GM18909 (cell line): ENCODE data around the gene FOXO3.
"Not testable (repeated sequence)": the region's sequence is repeated elsewhere in the genome, so short reads cannot be mapped to it uniquely, and the experiment has no call there.

Experiments
- ATAC-seq: cut with Tn5 transposase; IDR thresholded peaks from one replicate; pipeline ENCODE4 v1.9.1; 2021; ENCODE audit warnings: mild to moderate bottlenecking; ENCODE audit not compliant: unreplicated experiment, poor library complexity

Gene FOXO3

DNA sequence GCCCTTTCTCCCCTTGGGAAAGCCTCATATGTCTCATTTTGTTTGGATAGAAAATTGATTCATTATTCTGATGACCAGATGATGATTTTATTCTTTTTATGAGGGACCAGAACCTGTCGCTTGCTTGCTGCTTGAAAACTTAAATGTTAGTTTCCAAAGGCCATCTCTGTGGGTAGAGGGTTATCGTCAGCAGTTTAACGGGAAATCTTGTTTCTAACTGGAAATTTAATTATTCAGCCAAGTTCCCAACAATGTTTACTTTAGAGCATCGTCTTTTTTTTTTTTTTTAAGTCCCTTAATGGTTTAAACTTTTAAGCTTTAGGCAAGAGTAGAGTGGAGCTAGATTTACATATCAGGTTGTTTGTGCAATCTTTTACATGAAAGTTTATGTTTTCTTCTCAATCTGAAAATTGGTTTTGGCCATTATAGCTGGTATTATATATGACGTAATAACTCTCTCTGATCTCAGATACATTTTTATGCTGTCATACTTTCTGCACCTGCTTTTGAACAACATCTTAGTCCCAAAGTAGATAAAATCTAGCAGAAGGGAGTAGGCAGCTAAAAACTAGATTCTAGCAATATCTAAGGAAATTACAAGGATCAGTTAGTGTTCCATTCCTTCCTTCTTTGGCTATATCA lies 93.9 kb downstream of the FOXO3 start:
- ATAC-seq = no peak

DNA sequence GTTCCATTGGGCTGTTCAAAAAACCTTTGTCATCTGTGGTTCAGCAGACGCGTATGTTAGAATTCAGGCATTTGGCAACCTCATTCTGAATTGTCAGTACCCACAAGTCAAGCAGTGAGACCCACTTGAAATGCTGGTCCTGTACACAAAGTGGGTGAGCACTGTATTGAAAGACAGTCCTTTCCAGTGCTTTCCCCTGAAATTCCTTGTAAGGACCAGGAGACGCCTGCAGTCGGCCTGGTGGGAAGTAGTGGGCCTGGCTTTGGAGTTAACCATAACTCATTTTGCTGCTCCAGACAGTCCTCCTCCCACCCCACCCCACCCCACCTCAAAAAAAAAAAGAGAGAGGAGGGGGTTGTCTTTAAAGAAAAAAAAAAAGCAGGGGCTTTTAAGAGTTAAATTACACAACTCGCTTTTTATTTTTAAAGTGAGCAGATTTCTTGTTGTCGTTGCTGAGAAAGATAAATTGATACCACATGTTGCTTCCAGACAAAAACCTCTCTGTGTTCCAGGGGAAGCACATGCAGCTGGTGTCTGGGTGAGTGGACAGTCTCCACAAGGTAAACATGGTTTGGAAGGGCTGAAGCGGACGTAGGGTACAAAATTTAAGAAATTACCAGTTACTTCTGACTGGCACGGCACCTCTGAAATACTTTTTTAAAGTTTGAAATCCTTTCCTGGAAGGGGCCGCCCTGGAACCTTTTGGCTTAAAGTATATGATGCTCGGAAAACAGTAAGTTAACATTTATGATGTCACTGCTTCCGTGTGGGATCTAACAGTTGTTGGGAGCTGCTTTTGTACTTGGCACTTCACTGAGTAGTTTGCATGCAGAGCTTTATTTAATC lies 95.3 kb downstream of the FOXO3 start:
- no peak for ATAC-seq

DNA sequence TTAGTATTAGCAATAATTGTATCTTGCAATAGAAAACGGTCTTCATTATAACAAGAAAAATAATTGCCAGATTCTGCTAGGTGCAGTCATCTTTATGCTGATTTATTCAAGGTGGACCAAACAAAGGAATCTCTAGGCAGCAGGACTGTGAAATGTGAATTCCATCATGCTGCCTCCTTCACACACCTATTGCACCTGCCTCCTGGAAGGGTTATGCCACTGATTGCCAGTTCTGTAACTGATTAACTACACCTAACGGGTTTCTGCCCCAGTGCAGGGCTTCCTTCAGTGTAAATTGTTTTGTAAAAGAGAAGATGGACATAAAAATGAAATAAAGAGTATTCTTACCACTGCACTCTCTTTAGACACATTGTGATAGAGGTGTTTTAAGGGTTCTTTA lies 96.1 kb downstream of the FOXO3 start:
- ATAC-seq = no peak

DNA sequence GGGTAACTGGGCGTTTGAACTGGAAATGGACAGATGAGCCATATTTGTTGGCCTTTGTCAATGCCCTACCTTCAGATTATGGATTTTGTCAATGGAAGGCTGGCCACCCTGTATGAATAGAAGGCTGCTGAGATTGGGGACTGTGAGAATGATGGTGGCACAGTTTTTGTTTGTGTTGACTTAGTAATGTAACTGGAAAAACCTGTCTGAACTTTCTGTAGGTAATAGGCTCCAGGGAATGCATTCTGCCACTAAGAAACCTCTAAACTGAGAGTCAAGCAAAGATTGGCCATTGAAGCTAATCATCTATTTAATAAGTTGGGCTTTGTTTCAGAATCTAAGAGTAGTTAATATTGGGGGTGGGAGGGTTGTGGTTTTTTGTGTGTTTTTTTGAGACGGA lies 97.5 kb downstream of the FOXO3 start:
- no peak for ATAC-seq

DNA sequence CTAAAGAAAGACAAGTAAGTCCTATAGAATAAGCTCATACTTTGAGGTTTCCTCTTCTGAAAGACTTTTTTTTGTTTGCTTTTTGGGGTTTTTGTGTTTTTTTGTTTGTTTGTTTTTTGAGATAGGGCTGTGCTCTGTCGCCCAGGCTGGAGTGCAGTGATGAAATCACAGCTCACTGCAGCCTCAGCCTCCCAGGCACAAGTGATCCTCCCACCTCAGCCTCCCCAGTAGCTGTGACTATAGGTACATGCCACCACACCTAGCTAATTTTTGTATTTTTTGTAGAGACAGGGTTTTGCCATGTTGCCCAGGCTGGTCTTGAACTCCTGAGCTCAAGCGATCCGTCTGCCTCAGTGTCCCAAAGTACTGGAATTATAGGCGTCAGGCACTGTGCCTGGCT lies 98.1 kb downstream of the FOXO3 start:
- not testable (repeated sequence) for ATAC-seq

DNA sequence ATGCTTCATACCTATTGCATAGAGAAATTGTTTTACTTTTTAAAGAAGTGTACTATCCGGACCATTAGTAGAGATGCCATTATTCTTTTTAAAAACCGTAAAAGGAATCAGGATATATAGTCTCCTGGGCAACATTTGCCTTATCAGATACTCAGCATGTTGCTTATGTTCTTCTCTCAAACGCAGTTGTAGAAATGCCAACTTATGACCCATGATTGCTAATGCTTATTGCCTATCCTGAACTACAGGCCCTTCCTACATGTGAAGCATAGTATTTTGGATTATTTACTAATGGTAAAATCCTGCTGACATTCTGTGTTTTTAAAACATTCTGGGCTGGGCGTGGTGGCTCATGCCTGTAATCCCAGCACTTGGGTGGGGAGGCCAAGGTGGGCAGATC lies 99.5 kb downstream of the FOXO3 start:
- no peak for ATAC-seq

DNA sequence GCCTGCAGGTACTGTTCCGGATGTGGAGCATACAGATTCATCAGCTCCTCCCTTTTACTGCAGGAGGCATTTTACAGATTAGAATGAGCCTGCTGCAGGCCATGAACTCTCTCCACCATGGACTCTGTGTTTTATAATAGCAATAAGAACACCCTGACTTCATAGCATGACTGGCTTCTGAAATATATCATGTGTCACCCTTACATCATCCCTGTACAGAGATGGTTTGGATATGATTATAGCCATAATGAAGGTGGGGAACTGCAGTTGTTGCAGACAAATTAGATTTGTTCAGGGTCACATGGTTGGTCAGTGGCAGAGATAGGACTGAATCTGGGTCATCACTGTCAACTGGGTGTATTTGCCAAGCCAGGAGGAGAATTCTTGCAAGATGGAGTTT lies 100.7 kb downstream of the FOXO3 start:
- ATAC-seq = no peak

DNA sequence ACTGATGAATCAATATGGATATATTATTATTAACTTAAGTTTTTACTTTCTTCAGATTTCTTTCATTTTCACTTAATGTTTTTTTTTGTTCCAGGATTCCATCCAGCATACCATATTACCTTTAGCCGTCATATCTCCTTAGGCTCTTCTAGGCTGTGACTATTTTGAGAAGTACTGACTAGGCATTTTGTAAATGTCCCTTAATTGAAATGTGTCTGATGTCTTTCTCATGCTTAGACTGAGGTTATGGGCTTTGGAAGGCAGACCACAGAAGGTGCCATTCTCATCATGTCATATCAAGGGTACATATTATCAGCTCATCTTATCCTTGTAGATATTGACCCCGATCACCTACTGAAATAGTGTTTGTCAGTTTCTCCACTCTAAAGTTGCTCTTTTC lies 101.3 kb downstream of the FOXO3 start:
- no peak for ATAC-seq

DNA sequence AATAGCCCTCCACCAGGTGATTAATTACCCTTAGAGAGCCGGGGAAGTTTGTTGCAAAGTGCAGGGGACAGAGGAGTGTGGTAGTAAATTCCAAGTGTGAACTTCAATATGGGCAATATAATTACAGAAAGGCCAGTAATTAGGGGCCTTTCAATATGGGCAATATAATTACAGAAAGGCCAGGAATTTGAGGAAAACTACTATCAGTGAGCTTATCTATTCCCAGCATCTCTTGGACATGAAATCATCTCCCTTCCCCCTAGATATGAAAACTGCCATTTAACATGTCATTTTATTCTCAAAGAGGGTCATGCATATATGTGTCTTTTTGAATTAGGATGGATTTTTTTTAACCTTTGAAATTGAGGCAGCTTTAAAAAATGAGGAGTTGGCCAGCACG lies 102.0 kb downstream of the FOXO3 start:
- ATAC-seq = no peak

DNA sequence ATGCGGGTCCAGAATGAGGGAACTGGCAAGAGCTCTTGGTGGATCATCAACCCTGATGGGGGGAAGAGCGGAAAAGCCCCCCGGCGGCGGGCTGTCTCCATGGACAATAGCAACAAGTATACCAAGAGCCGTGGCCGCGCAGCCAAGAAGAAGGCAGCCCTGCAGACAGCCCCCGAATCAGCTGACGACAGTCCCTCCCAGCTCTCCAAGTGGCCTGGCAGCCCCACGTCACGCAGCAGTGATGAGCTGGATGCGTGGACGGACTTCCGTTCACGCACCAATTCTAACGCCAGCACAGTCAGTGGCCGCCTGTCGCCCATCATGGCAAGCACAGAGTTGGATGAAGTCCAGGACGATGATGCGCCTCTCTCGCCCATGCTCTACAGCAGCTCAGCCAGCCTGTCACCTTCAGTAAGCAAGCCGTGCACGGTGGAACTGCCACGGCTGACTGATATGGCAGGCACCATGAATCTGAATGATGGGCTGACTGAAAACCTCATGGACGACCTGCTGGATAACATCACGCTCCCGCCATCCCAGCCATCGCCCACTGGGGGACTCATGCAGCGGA lies 102.9 kb downstream of the FOXO3 start:
- ATAC-seq = not testable (repeated sequence)

DNA sequence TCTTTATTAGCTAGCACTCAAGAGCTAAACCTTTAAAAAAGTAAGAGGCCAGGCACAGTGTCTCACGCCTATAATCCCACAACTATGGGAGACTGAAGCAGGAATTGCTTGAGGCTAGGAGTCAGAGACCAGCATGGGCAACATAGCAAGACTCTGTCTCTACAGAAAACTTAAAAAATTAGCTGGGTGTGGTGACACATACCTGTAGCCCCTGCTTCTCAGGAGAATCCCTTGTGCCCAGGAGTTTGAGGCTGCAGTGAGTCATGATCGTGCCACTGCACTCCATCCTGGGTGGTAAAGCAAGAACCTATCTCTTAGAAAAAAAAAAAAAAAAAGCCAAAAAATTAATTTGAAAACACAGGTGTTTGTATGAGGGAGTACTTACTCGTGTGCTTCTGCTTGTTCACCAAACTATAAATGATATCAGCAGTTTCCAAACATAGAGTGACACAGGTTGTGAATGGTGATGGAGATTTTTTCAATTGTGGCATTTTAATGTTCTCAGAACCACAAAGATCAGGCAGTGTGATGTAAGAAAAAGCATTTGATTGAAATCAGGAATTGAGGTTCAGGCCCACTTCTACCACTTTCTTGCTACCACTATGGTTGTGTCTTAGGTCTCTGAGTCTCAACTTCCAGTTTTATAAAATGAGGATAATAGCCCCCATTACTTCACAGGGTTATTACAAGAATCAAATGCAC lies 104.9 kb downstream of the FOXO3 start:
- ATAC-seq = no peak

DNA sequence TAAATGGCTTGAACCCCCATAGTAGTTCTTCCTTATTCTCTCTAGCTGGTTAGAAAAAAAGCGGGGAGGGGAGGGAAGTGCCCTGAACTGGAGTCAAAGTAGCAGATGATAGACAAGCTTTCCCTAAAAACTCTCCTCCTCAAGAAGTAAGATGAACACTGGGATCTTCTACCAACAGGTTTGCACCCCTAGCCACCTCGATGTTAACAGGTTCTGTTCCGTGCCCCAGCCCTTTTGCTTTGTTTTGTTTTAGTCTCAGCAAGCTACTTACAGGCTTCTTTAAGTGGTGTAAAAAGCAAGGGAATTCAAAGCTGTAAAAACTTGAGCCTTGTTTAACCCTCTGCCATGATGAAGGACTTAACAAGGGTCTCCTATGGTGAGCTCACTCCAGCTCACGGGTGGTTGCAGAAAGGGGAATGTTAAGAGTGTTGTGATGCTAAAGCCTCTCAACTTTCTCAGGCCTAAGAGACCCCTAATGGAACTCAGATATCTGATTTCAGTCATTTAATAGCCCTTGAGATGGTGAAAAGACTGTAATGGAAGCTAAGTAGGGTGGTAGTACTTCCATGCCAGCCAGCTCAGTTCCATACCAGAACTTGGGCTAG lies 106.0 kb downstream of the FOXO3 start:
- no peak for ATAC-seq

DNA sequence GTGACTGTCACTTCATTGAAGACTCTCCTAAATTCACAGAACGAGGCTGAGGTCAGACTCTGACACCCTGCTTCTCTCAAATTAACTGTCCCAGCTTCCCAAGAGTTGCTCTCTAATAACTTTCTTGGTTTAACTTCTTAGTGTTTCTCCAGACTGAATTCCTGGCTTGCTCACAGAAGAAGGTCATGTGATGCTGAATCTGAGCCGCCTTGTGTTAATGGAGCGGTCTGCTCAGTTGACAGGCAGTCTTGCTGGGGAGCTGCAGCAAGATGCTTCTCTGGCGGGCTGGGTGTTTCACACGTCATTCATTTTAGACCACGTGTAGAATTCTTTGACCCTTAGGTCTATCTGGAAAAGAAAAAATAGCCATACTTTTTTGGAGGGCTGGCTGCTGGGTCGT lies 107.3 kb downstream of the FOXO3 start:
- ATAC-seq = no peak

DNA sequence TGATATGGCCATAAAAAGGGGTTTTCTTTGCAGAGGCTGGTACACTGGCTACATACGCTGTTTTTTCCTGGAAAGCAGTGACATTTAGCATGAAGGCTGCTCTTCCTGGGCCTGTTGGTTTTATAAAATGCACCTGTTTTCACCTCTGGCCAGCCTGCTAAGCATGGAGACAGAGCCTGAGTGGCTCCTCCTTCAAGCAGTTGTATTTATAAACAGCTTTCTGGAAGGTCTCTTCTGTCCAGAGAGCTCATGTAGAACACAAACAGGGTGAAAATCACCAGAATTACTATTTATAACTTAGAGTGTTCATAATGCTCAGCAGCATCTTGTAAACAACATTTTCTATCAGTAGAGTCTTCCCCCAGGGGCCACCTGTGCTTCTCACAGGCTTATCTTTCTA lies 109.0 kb downstream of the FOXO3 start:
- ATAC-seq = no peak

DNA sequence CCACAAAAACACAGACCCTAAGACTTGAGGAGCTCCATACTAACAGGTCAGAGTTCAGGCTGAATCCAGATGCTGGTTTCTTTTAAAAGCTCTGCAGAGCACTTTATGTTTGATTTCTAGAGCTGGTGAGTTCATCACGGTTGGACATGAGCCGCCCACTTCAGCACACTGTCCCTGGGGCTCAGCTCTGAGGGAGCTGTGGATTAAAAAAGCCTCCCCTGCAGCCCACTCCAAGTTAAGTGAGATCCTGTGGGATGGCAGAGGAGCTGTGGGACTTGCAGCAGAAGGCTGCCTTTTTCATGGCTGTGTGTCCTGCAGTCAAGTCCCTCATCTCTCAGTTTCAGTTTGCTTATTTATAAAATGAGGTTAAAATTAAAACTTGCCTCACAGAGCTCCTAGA lies 110.5 kb downstream of the FOXO3 start:
- ATAC-seq = no peak

DNA sequence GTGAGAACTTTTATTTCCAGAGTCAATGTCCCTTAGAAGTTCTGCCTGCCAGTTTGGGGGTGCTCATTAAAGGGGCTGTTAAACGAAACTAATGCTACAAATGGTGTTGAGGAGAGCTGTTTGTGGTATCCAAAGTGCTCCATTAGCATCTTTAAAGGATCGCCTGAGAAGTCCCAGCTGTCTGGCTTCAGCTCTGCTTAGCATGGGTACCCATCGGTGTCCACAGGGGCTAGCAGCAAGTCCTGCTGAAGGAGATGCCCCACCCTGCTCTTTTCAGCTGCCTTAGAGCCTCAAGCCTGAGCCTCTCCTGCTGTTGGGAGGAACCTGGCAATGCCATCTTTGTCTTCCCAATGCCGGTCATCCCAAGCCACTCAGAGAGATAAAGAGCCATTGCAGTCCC lies 111.1 kb downstream of the FOXO3 start:
- no peak for ATAC-seq

DNA sequence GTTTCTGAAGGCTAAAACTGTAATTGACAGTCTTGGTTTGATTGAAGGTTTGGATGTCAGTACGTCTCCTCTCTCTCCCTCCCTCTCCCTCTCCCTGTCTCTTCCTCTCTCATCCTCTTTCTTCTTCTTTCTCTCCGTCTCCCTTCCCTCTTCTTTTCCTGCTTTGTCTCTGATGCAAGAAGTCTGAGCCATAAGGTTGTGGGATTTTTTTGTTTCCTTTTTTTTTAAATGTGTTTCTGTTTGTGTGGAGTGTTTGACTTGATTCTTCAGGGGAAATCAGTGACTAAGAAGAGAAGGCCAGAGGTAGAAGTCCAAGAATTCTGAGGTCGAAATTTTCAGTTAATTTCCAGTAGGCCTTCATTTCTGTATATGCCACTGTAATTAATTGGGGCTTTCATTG lies 111.9 kb downstream of the FOXO3 start:
- ATAC-seq = no peak

DNA sequence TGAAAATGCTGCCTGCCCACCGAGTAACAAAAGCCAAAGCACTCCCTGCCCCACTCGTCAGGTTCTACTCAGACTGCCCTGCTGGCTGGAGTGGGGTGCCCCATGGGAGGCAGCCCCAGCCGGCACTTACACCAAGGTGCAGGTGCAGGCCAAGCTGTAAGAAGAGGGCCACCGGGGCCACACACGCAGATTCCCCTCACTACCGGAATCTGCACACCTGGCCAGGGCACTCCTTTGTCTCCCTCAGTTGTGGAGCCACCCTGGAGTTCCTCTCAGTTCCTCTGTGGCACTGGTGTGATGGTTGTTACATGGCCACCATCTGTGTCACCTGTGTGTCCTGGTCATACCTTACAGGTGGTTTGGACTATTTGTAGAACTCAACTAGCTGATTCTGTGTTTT lies 112.4 kb downstream of the FOXO3 start:
- no peak for ATAC-seq

DNA sequence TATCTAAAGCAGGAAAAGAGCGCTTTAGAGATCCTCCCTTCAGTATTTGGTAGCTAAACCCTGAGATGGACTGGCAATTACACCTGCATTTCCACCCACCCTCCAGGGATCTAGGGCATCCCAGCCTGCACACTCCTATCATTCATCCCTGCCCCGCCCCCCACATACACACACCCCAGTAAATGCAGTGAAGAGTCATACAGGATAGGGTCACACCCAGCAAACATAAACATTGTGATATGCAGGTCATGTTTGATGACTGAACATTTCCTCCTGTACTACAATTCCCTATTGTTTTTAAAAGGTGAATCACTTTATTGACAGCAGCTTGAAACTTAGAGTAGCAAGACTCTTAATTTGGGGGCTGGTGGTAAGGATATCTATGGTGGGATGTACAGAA lies 112.9 kb downstream of the FOXO3 start:
- ATAC-seq = no peak
